Lung (tissue), 12 donors: ENCODE results near the gene CDKN2A. TPM values are rescaled to one million over a fixed set of nuclear protein-coding genes. Genes with fewer than 3 reads are reported as not detected.

Experiments used
- ATAC-seq: fragments of 200-7000 bp; cut with Tn5 transposase; one replicate; pipeline ENCODE4 v1.9.1; 2020; ENCODE audit warnings: moderate number of reproducible peaks; ENCODE audit not compliant: insufficient read depth, low FRiP score
- DNase-seq, 3 donors: peaks; one replicate each; pipeline ENCODE4 v3.0.0-alpha.2; 2013 to 2017
- H3K27ac ChIP-seq, 2 donors: one replicate each; pipeline ENCODE4 v1.5.1; 2013; ENCODE audit warnings: mild to moderate bottlenecking in 2 of 2, moderate library complexity in 2 of 2, control low read depth in 1 of 2, inconsistent platforms in 1 of 2, low read depth in 1 of 2, low read length in 1 of 2
- H3K27me3 ChIP-seq, 3 donors: one replicate each; pipeline ENCODE4 v1.5.1; 2013; ENCODE audit warnings: low read length in 2 of 3; ENCODE audit not compliant: control insufficient read depth in 3 of 3, insufficient read depth in 3 of 3
- H3K36me3 ChIP-seq, 4 donors: one replicate each; pipeline ENCODE4 v1.5.1; 2013; ENCODE audit warnings: low read length in 4 of 4, mild to moderate bottlenecking in 1 of 4, moderate library complexity in 1 of 4; ENCODE audit not compliant: control insufficient read depth in 4 of 4, insufficient read depth in 4 of 4
- H3K4me1 ChIP-seq, 5 donors: one replicate each; pipeline ENCODE4 v1.5.1; 2013; ENCODE audit warnings: low read length in 5 of 5, mild to moderate bottlenecking in 2 of 5, moderate library complexity in 1 of 5; ENCODE audit not compliant: control insufficient read depth in 5 of 5, insufficient read depth in 5 of 5
- H3K4me3 ChIP-seq: one replicate; pipeline ENCODE4 v1.5.1; 2013; ENCODE audit warnings: mild to moderate bottlenecking, control low read depth, moderate library complexity
- H3K9ac ChIP-seq, 2 donors: one replicate each; pipeline ENCODE4 v1.5.1; 2013; ENCODE audit warnings: low read length in 2 of 2, control low read depth in 1 of 2; ENCODE audit not compliant: insufficient read depth in 1 of 2
- H3K9me3 ChIP-seq, 4 donors: one replicate each; pipeline ENCODE4 v1.5.1; 2013; ENCODE audit warnings: low read length in 3 of 4, mild to moderate bottlenecking in 1 of 4, moderate library complexity in 1 of 4; ENCODE audit not compliant: control insufficient read depth in 4 of 4, insufficient read depth in 3 of 4
- CTCF ChIP-seq: IDR thresholded peaks from 2 replicates; pipeline ENCODE4 v1.5.1; 2012; ENCODE audit warnings: mild to moderate bottlenecking; ENCODE audit errors: control extremely low read depth, extremely low read depth
- WGBS, 2 donors: extraction: QIAGEN DNeasy Blood & Tissue Kit; methylation state at CpG; one replicate each; pipeline ENCODE4 v1.1.7; 2013; 5-methylcytosine and 5-hydroxymethylcytosine counted together
- polyA plus RNA-seq, 2 donors: library from polyadenylated mRNA; stranded (reverse); fragments of 200-250 nt; gene quantifications; one replicate each; pipeline ENCODE4 v1.2.1, GENCODE V29; 2013
- total RNA-seq, 2 donors: library from RNA; depleted of rRNA in 1 of 2; stranded (reverse); fragments of >200 nt in 1 of 2; gene quantifications; one replicate each; pipeline ENCODE4 v1.2.1, GENCODE V29; 2014 to 2021
- donor health status: control.
- donor health status: control.
- donor health status: Bipolar disorder and iron deficiency.
- donor health status: healthy.
- donor health status: DM: yes; HTN: yes; CAD: no.

Gene CDKN2A
- total and polyA plus RNA-seq, 4 donors, result 0.54 to 4.8 (median 1.1) TPM

DNA sequence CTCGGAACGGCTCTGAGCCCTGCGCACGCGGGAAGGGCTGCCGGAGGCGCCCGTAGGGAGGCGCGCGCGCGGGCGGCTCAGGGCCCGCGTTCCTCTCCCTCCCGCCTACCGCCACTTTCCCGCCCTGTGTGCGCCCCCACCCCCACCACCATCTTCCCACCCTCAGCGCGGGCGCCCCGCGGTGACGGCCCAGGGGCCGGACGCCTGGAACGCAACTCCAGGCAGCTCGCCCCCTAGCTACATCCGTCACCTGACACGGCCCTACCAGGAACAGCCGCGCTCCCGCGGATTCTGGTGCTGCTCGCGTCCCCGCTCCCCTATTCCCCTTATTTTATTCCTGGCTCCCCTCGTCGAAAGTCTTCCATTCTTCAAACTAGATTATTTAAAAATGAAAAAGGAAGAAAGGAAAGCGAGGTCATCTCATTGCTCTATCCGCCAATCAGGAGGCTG, 389 bp upstream of the CDKN2A start, which contains the start of gene CDKN2B-AS1:
Gene CDKN2B-AS1, plus strand, starts transcription at position 236 of the 450 bp plus-strand sequence.
- no peaks in the 10 kb centered on the region for H3K36me3 ChIP-seq
- DNase-seq, result peak; percentile 49 to 58 (median 50)
- no peak within 1 kb of the TSS for H3K9ac ChIP-seq
- H3K27me3 ChIP-seq, result peaks cover 7 to 88% (median 74%) of the 10 kb centered on the region in 3 donors
- no peak for TF ChIP-seq CTCF
- H3K9me3 ChIP-seq, result peaks cover 0 to 8% (median 0%) of the 10 kb centered on the region in 4 donors
- WGBS, 2 donors, result 0 to 1% methylated on average over 23 to 43 of the region's 43 CpGs
- peak within 1 kb of the TSS in 1 of 2 donors; percentile 91 for H3K27ac ChIP-seq
- ATAC-seq, result peak; percentile 65
- peaks cover 0 to 15% (median 0%) of the 10 kb centered on the region in 5 donors for H3K4me1 ChIP-seq
- H3K4me3 ChIP-seq, result peak within 1 kb of the TSS; percentile 90

- Histone ChIP-seq H3K4me3 (no peak overlapping the region), H3K27ac (no peak overlapping the region), H3K9me3 (peaks cover 0 to 10% (median 0%) of the 10 kb centered on the region in 4 donors), H3K36me3 (no peaks in the 10 kb centered on the region), H3K9ac (no peak overlapping the region), H3K4me1 (peaks cover 0 to 15% (median 0%) of the 10 kb centered on the region in 5 donors), H3K27me3 (peaks cover 7 to 87% (median 82%) of the 10 kb centered on the region in 3 donors)
- DNase-seq, result no peak
- ATAC-seq, result no peak
- TF ChIP-seq CTCF, result no peak
- 88 to 95% methylated on average over 4 of the region's 4 CpGs for WGBS, 2 donors
Observed at GRCh38 chr9:21993007-21993406, 1.2 kb downstream of the CDKN2A start.

- Histone ChIP-seq H3K27ac (no peak overlapping the region), H3K4me3 (no peak overlapping the region), H3K27me3 (peaks cover 7 to 87% (median 80%) of the 10 kb centered on the region in 3 donors), H3K9me3 (peaks cover 0 to 10% (median 0%) of the 10 kb centered on the region in 4 donors), H3K36me3 (no peaks in the 10 kb centered on the region), H3K9ac (no peak overlapping the region), H3K4me1 (peaks cover 0 to 15% (median 0%) of the 10 kb centered on the region in 5 donors)
- 55 to 84% methylated on average over 5 of the region's 5 CpGs for WGBS, 2 donors
- no peak for ATAC-seq
- TF ChIP-seq CTCF, result no peak
- DNase-seq, result no peak
Observed at GRCh38 chr9:21991072-21991959, 2.9 kb downstream of the CDKN2A start.
